OCI-LY7 (cell line): ENCODE results near the gene PRELP.

Source experiments
- CTCF ChIP-seq: fragments of 200-600 bp; sonication (generic); conservative IDR thresholded peaks from 2 replicates; pipeline ENCODE4 v1.5.1; 2014; ENCODE audit warnings: mild to moderate bottlenecking, antibody characterized with exemption, low read length, moderate library complexity, mixed read lengths
- EZH2phosphoT487 ChIP-seq: fragments of 200-600 bp; sonication (generic); IDR thresholded peaks from 2 replicates; pipeline ENCODE4 v1.6.1; 2018; ENCODE audit warnings: low read depth, borderline replicate concordance, mild to moderate bottlenecking, mixed run types, antibody characterized with exemption, low read length, moderate library complexity, mixed read lengths

GRCh38 chr1:203473781-203474305 lies 1.8 kb upstream of the PRELP start:
- no peak for TF ChIP-seq CTCF
- TF ChIP-seq EZH2phosphoT487: no peak
